Caco-2 (cell line): ENCODE results near the gene BRD4. TPM values are rescaled to one million over a fixed set of nuclear protein-coding genes. Genes with fewer than 3 reads are reported as not detected.
A peak's percentile ranks its signal among the peaks of the same experiment; 100 is the strongest.

Source experiments
- BruUV-seq: library from RNA; stranded (reverse); fragments of 400-500 nt; replicated peaks from 2 replicates; lab custom pipeline; 2021; lab: Mats Ljungman, UMichigan
- CTCF ChIA-PET: fragments of 300-600 bp; sonication (Branson Sonifier 250); formaldehyde crosslinking; loops from one replicate; lab custom pipeline; 2022; ENCODE audit warnings: antibody characterized with exemption; lab: Charles Lee
- POLR2A ChIA-PET: fragments of 300-600 bp; sonication (Branson Sonifier 250); formaldehyde crosslinking; loops from one replicate; lab custom pipeline; 2022; ENCODE audit warnings: antibody characterized with exemption; lab: Charles Lee
- DNase-seq, 2 experiments: peaks; one replicate each; pipeline versions ENCODE4 v3.0.0 to v3.0.0-alpha.2; 2020 to 2022
- H3K27me3 ChIP-seq: replicated peaks from 2 replicates; pipeline ENCODE4 v1.6.0; 2011; ENCODE audit warnings: low read length; ENCODE audit not compliant: control insufficient read depth, insufficient read depth
- H3K36me3 ChIP-seq: 2 replicates; pipeline ENCODE4 v1.5.1; 2011; ENCODE audit warnings: low read length; ENCODE audit not compliant: control insufficient read depth, insufficient read depth
- H3K4me1 ChIP-seq: fragments of 250-450 bp; sonication (Bioruptor Pico); 2 replicates; pipeline ENCODE4 v1.5.1; 2020; ENCODE audit warnings: mild to moderate bottlenecking
- H3K4me3 ChIP-seq: 2 replicates; pipeline ENCODE4 v1.5.1; 2011; ENCODE audit warnings: low read depth, mild to moderate bottlenecking, control low read depth, low read length
- H3K9me3 ChIP-seq: fragments of 250-450 bp; sonication (Bioruptor Pico); 2 replicates; pipeline ENCODE4 v1.5.1; 2020; ENCODE audit warnings: mild to moderate bottlenecking, moderate library complexity
- H3K27ac Mint-ChIP-seq: one replicate; pipeline ENCODE4 v1.8.0; 2022; ENCODE audit warnings: mixed read lengths; ENCODE audit not compliant: unreplicated experiment
- H3K27me3 Mint-ChIP-seq: one replicate; pipeline ENCODE4 v1.8.0; 2022; ENCODE audit warnings: mixed read lengths; ENCODE audit not compliant: insufficient read depth, unreplicated experiment
- H3K36me3 Mint-ChIP-seq: one replicate; pipeline ENCODE4 v1.8.0; 2022; ENCODE audit warnings: mild to moderate bottlenecking, mixed read lengths; ENCODE audit not compliant: insufficient read depth, unreplicated experiment
- H3K4me1 Mint-ChIP-seq: one replicate; pipeline ENCODE4 v1.8.0; 2022; ENCODE audit warnings: low read depth, mixed read lengths; ENCODE audit not compliant: unreplicated experiment
- H3K4me3 Mint-ChIP-seq: one replicate; pipeline ENCODE4 v1.8.0; 2022; ENCODE audit warnings: mild to moderate bottlenecking, moderate library complexity, mixed read lengths; ENCODE audit not compliant: unreplicated experiment
- H3K9me3 Mint-ChIP-seq: one replicate; pipeline ENCODE4 v1.8.0; 2022; ENCODE audit warnings: mixed read lengths; ENCODE audit not compliant: unreplicated experiment
- intact Hi-C: fragments of 100-400 bp; cut with micrococcal nuclease; formaldehyde crosslinking; loops from one replicate; pipeline ENCODE4 v1.10.0; 2022; ENCODE audit not compliant: unreplicated experiment
- total RNA-seq: library from RNA; stranded (reverse); gene quantifications from 2 replicates; pipeline ENCODE4 v1.2.3, GENCODE V29; 2022
- TF ChIP-seq, protein P1 (sequence below), 2 experiments: fragments of 200-600 bp in 1 of 2; IDR thresholded peaks; 1 replicate in 1 of 2; 2 replicates in 1 of 2; pipeline versions ENCODE4 v1.5.1 to v1.8.0; 2011 to 2022; ENCODE audit warnings: antibody characterized with exemption in 1 of 2, control low read depth in 1 of 2, inconsistent platforms in 1 of 2, low read depth in 1 of 2, low read length in 1 of 2, mild to moderate bottlenecking in 1 of 2, moderate library complexity in 1 of 2; ENCODE audit not compliant: insufficient read depth in 1 of 2, severe bottlenecking in 1 of 2, unreplicated experiment in 1 of 2

BRD4 gene
- total RNA-seq, 1 experiment from 2014 or later, result 170 TPM

DNA sequence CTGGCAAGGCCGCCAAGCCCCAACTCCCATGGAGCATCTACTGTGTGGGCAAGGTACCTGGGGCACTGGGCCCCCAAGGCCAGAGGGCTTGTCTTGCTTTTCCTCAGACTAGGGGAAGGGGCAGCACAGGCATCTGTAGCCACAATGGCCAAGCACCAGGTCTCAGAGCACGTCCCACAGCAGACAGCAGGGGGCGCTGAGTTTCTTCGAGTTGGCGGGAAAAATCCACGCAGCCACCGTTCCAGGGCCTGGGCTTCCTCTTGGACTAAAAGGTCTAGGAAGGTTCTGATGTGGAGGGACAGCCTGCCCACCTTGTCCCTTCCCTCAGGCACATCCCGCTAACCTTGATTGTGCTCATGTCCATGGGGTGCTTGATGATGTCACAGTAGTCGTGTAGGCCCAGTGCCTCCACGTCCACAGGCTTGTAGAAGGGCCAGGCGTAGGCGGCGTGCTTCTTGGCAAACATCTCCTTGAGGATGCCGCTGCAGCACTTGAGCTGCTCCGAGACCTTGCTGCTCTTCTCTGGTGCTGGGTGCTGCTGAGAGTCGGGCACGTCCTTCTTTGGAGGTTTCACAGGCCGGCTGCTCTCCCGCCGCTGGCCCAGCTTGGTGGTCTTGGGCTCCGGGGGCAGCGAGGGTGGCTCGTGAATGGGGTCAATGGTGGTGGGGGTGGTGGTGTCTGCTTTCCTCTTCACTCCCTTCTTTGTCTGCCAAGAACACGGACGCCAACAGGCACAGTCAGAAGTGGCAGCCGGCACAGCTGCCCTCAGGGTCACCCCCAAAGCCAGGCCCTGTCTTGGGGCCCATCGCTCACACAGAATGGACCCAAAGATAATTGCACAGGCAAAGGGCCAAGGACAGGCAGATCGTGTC lies 68.0 kb downstream of the BRD4 start:
- Histone ChIP-seq H3K4me1 (no peaks in the 10 kb centered on the region), H3K36me3 (peaks cover 8% of the 10 kb centered on the region), H3K27me3 (no peaks in the 10 kb centered on the region), H3K4me3 (no peak overlapping the region), H3K9me3 (no peaks in the 10 kb centered on the region)
- no peak overlapping the region for H3K4me3 Mint-ChIP-seq
- peak; percentile 68 to 84 for DNase-seq
- H3K4me1 Mint-ChIP-seq, result peaks cover 21% of the 10 kb centered on the region
- H3K36me3 Mint-ChIP-seq, result peaks cover 95% of the 10 kb centered on the region
- BruUV-seq, result TSS peak; percentile 36
- ChIA-PET POLR2A (interaction anchor here (0.5 kb wide), 1 partner anchor 202 kb away, joined by 4 read pairs; no protein-coding TSS in a partner anchor), CTCF (interaction anchor here (1.2 kb wide), 1 partner anchor 291 kb away, joined by 4 read pairs; no protein-coding TSS in a partner anchor)
- H3K27ac Mint-ChIP-seq, result no peak overlapping the region
- H3K27me3 Mint-ChIP-seq, result no peaks in the 10 kb centered on the region
- TF ChIP-seq, protein P1, sequence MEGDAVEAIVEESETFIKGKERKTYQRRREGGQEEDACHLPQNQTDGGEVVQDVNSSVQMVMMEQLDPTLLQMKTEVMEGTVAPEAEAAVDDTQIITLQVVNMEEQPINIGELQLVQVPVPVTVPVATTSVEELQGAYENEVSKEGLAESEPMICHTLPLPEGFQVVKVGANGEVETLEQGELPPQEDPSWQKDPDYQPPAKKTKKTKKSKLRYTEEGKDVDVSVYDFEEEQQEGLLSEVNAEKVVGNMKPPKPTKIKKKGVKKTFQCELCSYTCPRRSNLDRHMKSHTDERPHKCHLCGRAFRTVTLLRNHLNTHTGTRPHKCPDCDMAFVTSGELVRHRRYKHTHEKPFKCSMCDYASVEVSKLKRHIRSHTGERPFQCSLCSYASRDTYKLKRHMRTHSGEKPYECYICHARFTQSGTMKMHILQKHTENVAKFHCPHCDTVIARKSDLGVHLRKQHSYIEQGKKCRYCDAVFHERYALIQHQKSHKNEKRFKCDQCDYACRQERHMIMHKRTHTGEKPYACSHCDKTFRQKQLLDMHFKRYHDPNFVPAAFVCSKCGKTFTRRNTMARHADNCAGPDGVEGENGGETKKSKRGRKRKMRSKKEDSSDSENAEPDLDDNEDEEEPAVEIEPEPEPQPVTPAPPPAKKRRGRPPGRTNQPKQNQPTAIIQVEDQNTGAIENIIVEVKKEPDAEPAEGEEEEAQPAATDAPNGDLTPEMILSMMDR (IDR thresholded peaks at IDR 0.05; ENCODE audit: insufficient read depth in 1 of 2, low read depth in 1 of 2, low read length in 1 of 2, severe bottlenecking in 1 of 2, unreplicated experiment in 1 of 2), result peak; percentile 70 to 77
- intact Hi-C loops, result loop anchor here (1.0 to 5.0 kb wide), 2 partner anchors 33 to 293 kb away; no protein-coding TSS in a partner anchor
- no peaks in the 10 kb centered on the region for H3K9me3 Mint-ChIP-seq

DNA sequence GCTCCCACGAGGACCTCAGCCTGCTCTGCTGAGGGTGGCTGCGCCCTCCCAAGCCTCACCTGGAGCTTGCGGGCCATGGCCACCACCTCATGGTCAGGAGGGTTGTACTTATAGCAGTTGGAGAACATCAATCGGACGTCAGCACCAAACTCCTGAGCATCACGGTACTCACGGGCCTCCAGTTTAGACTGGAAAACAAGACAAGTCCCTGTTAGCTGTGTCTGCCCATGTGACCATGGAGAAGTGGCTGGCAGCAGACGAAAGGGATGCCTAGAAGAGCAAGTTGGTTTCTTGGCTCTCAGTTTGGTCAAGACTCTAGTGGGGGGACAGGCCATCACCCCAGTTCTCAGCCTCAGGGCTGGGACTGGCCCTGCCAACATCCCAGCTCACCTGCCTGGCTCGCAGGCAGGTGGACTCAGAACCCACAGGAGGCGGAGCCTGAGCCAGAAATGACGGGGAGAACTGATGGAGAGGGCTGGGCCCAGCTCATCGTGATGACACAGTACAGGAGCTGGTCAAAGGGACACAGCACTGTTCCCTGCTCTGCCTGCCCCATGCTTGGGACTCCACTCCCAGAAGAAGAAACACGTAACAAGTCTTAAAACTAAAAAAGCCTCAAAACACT lies 68.9 kb downstream of the BRD4 start:
- Mint-ChIP-seq H3K4me1 (peaks cover 16% of the 10 kb centered on the region), H3K27me3 (no peaks in the 10 kb centered on the region), H3K36me3 (peaks cover 95% of the 10 kb centered on the region), H3K9me3 (no peaks in the 10 kb centered on the region), H3K27ac (no peak overlapping the region), H3K4me3 (no peak overlapping the region)
- DNase-seq, result no peak
- ChIA-PET CTCF (interaction anchor here (1.2 kb wide), 1 partner anchor 292 kb away, joined by 4 read pairs; no protein-coding TSS in a partner anchor), POLR2A (no interaction called here)
- BruUV-seq, result no TSS peak
- no peaks in the 10 kb centered on the region for H3K27me3 ChIP-seq
- TF ChIP-seq, protein P1 (IDR thresholded peaks at IDR 0.05; ENCODE audit: insufficient read depth in 1 of 2, low read depth in 1 of 2, low read length in 1 of 2, severe bottlenecking in 1 of 2, unreplicated experiment in 1 of 2), result no peak
- H3K4me3 ChIP-seq, result no peak overlapping the region
- intact Hi-C loops, result loop anchor here (5.0 kb wide), 1 partner anchor 294 kb away; no protein-coding TSS in a partner anchor
- no peaks in the 10 kb centered on the region for H3K4me1 ChIP-seq
- H3K9me3 ChIP-seq, result no peaks in the 10 kb centered on the region
- peaks cover 10% of the 10 kb centered on the region for H3K36me3 ChIP-seq

- H3K9me3 Mint-ChIP-seq, result no peaks in the 10 kb centered on the region
- peaks cover 11% of the 10 kb centered on the region for H3K36me3 ChIP-seq
- no peaks in the 10 kb centered on the region for H3K9me3 ChIP-seq
Measured at GRCh38 chr19:15262011-15262410, 70.3 kb downstream of the BRD4 start.

More at GRCh38 chr19:15262011-15262410, 70.3 kb downstream of the BRD4 start:
- H3K4me1 ChIP-seq, result no peaks in the 10 kb centered on the region
- Mint-ChIP-seq H3K4me1 (peaks cover 1% of the 10 kb centered on the region), H3K27me3 (no peaks in the 10 kb centered on the region), H3K4me3 (no peak overlapping the region), H3K36me3 (peaks cover 92% of the 10 kb centered on the region), H3K27ac (no peak overlapping the region)
- intact Hi-C loops, result loop anchor here (5.0 kb wide), 1 partner anchor 295 kb away; no protein-coding TSS in a partner anchor
- TF ChIP-seq, protein P1 (IDR thresholded peaks at IDR 0.05; ENCODE audit: insufficient read depth in 1 of 2, low read depth in 1 of 2, low read length in 1 of 2, severe bottlenecking in 1 of 2, unreplicated experiment in 1 of 2), result no peak
- H3K27me3 ChIP-seq, result no peaks in the 10 kb centered on the region
- CTCF ChIA-PET, result interaction anchor here (1.0 kb wide), 1 partner anchor 158 kb away, joined by 3 read pairs; no protein-coding TSS in a partner anchor
- DNase-seq, result no peak
- H3K4me3 ChIP-seq, result no peak overlapping the region
- POLR2A ChIA-PET, result no interaction called here
- no TSS peak for BruUV-seq
